Measurements from ENCODE around the gene EMILIN2. TPM values are rescaled to one million over a fixed set of nuclear protein-coding genes. Genes with fewer than 3 reads are reported as not detected.
"Not testable (repeated sequence)": the region's sequence is repeated elsewhere in the genome, so short reads cannot be mapped to it uniquely, and the experiment has no call there.

The EMILIN2 gene
- total and polyA plus RNA-seq, 4 donors: 13.5 to 63.2 (median 36.0) TPM

DNA sequence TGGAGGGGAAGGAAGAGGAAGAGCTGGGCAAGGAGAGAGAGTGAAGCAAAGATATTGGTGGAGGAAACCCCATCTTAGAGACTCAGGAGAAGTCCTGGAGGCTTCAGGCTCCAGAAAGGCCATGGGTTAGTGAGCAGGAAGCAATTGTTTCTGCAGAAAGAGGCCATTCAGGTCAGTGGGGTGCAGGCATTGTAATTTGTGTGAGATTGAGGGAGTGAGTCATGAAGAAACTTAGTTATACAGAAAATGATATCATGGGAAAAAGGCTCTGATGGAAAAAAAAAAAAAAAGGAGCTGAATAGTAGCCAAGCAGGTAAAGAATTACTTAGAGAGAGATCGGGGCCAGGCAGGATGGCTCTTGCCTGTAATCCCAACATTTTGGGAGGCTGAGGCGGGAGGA lies 4.0 kb downstream of the EMILIN2 start:
- ATAC-seq (ENCODE audit: insufficient read depth, low FRiP score) (no peak), DNase-seq (no peak)
- Histone ChIP-seq H3K4me3 (no peak overlapping the region), H3K27ac (ENCODE audit: low read depth in 1 of 2, low read length in 1 of 2) (no peak overlapping the region), H3K9ac (ENCODE audit: insufficient read depth in 1 of 2, low read length in 2 of 2) (no peak overlapping the region), H3K36me3 (ENCODE audit: control insufficient read depth in 4 of 4, insufficient read depth in 4 of 4, low read length in 4 of 4) (no peaks in the 10 kb centered on the region), H3K4me1 (ENCODE audit: control insufficient read depth in 5 of 5, insufficient read depth in 5 of 5, low read length in 5 of 5) (peaks cover 0 to 21% (median 5%) of the 10 kb centered on the region in 5 donors), H3K27me3 (ENCODE audit: control insufficient read depth in 3 of 3, insufficient read depth in 3 of 3, low read length in 2 of 3) (peaks cover 7 to 41% (median 32%) of the 10 kb centered on the region in 3 donors), H3K9me3 (ENCODE audit: control insufficient read depth in 4 of 4, insufficient read depth in 3 of 4, low read length in 3 of 4) (no peaks in the 10 kb centered on the region)
- TF ChIP-seq, protein P1, sequence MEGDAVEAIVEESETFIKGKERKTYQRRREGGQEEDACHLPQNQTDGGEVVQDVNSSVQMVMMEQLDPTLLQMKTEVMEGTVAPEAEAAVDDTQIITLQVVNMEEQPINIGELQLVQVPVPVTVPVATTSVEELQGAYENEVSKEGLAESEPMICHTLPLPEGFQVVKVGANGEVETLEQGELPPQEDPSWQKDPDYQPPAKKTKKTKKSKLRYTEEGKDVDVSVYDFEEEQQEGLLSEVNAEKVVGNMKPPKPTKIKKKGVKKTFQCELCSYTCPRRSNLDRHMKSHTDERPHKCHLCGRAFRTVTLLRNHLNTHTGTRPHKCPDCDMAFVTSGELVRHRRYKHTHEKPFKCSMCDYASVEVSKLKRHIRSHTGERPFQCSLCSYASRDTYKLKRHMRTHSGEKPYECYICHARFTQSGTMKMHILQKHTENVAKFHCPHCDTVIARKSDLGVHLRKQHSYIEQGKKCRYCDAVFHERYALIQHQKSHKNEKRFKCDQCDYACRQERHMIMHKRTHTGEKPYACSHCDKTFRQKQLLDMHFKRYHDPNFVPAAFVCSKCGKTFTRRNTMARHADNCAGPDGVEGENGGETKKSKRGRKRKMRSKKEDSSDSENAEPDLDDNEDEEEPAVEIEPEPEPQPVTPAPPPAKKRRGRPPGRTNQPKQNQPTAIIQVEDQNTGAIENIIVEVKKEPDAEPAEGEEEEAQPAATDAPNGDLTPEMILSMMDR (IDR thresholded peaks at IDR 0.05; ENCODE audit: control extremely low read depth, extremely low read depth): no peak
- 95 to 99% methylated on average over 2 of the region's 2 CpGs for WGBS, 2 donors

DNA sequence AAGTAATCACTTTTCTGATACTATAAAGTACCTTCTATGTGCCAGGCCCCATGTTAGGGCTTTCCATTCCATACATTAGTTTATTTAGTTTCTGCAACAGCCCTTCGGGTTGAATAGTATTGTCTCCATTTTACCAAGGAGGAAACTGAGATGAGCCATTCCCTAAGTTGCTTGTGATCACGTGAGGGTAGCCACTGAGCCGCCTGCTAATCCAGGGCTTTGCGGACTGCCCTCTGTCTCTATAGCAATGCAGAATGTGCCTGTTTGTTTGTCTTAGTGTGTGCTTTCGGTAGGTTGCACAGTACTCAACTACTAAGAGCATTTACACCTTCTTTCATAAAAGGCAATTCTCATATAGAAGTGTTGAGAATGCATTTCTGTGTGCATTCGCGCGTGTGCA lies 5.0 kb downstream of the EMILIN2 start:
- H3K27me3 ChIP-seq (ENCODE audit: control insufficient read depth in 3 of 3, insufficient read depth in 3 of 3, low read length in 2 of 3): peaks cover 7 to 31% (median 26%) of the 10 kb centered on the region in 3 donors
- H3K9me3 ChIP-seq (ENCODE audit: control insufficient read depth in 4 of 4, insufficient read depth in 3 of 4, low read length in 3 of 4): no peaks in the 10 kb centered on the region
- TF ChIP-seq, protein P1 (IDR thresholded peaks at IDR 0.05; ENCODE audit: control extremely low read depth, extremely low read depth): no peak
- H3K27ac ChIP-seq (ENCODE audit: low read depth in 1 of 2, low read length in 1 of 2): no peak overlapping the region
- 93 to 94% methylated on average over 8 of the region's 8 CpGs for WGBS, 2 donors
- no peak overlapping the region for H3K9ac ChIP-seq (ENCODE audit: insufficient read depth in 1 of 2, low read length in 2 of 2)
- H3K4me3 ChIP-seq: no peak overlapping the region
- H3K36me3 ChIP-seq (ENCODE audit: control insufficient read depth in 4 of 4, insufficient read depth in 4 of 4, low read length in 4 of 4): no peaks in the 10 kb centered on the region
- ATAC-seq (ENCODE audit: insufficient read depth, low FRiP score) (no peak), DNase-seq (no peak)
- H3K4me1 ChIP-seq (ENCODE audit: control insufficient read depth in 5 of 5, insufficient read depth in 5 of 5, low read length in 5 of 5): peaks cover 0 to 17% (median 5%) of the 10 kb centered on the region in 5 donors

DNA sequence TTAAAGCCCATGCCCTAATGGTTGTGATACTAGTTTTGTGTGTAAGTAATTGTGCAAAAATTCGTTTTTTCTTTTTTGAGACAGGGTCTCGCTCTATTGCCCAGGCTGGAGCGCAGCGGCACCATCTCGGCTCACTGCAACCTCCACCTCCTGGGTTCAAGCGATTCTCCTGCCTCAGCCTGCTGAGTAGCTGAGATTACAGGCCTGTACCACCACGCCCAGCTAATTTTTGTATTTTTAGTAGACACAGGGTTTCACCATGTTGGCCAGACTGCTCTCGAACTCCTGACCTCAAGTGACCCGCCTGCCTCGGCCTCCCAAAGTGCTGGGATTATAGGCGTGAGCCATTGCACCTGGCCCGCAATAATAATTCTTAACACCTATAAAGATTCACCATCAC lies 5.7 kb downstream of the EMILIN2 start:
- not testable (repeated sequence) for ATAC-seq (ENCODE audit: insufficient read depth, low FRiP score); H3K36me3 ChIP-seq (ENCODE audit: control insufficient read depth in 4 of 4, insufficient read depth in 4 of 4, low read length in 4 of 4); DNase-seq; H3K27ac ChIP-seq (ENCODE audit: low read depth in 1 of 2, low read length in 1 of 2); H3K4me3 ChIP-seq; H3K9me3 ChIP-seq (ENCODE audit: control insufficient read depth in 4 of 4, insufficient read depth in 3 of 4, low read length in 3 of 4); H3K9ac ChIP-seq (ENCODE audit: insufficient read depth in 1 of 2, low read length in 2 of 2)
- Histone ChIP-seq H3K4me1 (ENCODE audit: control insufficient read depth in 5 of 5, insufficient read depth in 5 of 5, low read length in 5 of 5) (peaks cover 0 to 19% (median 6%) of the 10 kb centered on the region in 5 donors), H3K27me3 (ENCODE audit: control insufficient read depth in 3 of 3, insufficient read depth in 3 of 3, low read length in 2 of 3) (peaks cover 4 to 29% (median 26%) of the 10 kb centered on the region in 3 donors)
- 94 to 96% methylated on average over 12 of the region's 12 CpGs for WGBS, 2 donors

DNA sequence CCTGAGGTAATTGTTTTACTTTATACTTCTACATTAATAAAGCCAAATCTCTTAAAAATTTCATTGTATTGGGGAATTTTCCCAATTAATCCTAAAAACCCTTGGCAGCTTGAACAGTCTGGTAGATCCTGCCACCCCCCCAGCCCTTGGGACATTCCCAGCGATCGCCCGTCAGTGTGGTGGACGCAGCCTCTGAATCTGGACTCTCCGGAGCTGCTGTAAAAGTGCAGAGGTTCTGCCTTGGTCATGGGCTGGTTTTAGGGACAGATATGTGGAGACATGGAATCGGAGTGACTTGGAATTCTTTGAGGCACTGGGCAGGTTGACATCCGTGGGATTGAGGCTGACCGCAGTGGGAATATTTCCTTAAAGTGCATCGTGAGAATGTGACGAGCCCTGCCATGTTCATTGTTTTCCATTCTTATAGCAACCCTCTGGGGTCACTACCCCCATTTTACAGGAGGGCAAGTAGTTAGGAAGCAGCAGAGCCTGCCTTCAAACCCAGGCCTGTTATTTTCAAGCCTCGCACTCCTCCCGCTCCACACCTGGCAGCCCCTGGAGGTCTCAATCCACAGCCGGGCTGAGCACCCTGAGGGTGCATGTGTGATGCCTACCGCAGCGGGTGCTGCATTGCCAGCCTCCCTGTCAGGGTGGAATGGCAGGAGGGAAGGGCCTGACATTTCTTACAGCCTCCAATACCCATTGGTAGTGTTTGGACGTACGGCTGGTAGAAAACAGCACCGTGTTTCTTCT lies 6.5 kb downstream of the EMILIN2 start:
- ATAC-seq (ENCODE audit: insufficient read depth, low FRiP score): no peak
- no peak overlapping the region for H3K4me3 ChIP-seq
- no peak overlapping the region for H3K9ac ChIP-seq (ENCODE audit: insufficient read depth in 1 of 2, low read length in 2 of 2)
- H3K9me3 ChIP-seq (ENCODE audit: control insufficient read depth in 4 of 4, insufficient read depth in 3 of 4, low read length in 3 of 4): no peaks in the 10 kb centered on the region
- H3K36me3 ChIP-seq (ENCODE audit: control insufficient read depth in 4 of 4, insufficient read depth in 4 of 4, low read length in 4 of 4): no peaks in the 10 kb centered on the region
- peaks cover 0 to 16% (median 6%) of the 10 kb centered on the region in 5 donors for H3K4me1 ChIP-seq (ENCODE audit: control insufficient read depth in 5 of 5, insufficient read depth in 5 of 5, low read length in 5 of 5)
- no peak overlapping the region for H3K27ac ChIP-seq (ENCODE audit: low read depth in 1 of 2, low read length in 1 of 2)
- H3K27me3 ChIP-seq (ENCODE audit: control insufficient read depth in 3 of 3, insufficient read depth in 3 of 3, low read length in 2 of 3): peaks cover 0 to 22% (median 22%) of the 10 kb centered on the region in 3 donors
- 88 to 96% methylated on average over 18 of the region's 18 CpGs for WGBS, 2 donors
- TF ChIP-seq, protein P1 (IDR thresholded peaks at IDR 0.05; ENCODE audit: control extremely low read depth, extremely low read depth): no peak
- no peak for DNase-seq

Measured in lung (tissue), 12 donors.